ENCODE data around the gene ZRANB1.
"Not testable (repeated sequence)": the region's sequence is repeated elsewhere in the genome, so short reads cannot be mapped to it uniquely, and the experiment has no call there.

ZRANB1 gene

GRCh38 chr10:124971276-124971675 is 29.4 kb downstream of the ZRANB1 start:
- DNase-seq, result no peak

- no peak for DNase-seq
Measured at GRCh38 chr10:124972637-124973036, 30.7 kb downstream of the ZRANB1 start.

- no peak for DNase-seq
Measured at GRCh38 chr10:124974131-124974530, 32.2 kb downstream of the ZRANB1 start.

- no peak for DNase-seq
Measured at GRCh38 chr10:124975977-124976514, 34.1 kb downstream of the ZRANB1 start.

GRCh38 chr10:124977161-124977560 is 35.2 kb downstream of the ZRANB1 start:
- DNase-seq, result no peak

GRCh38 chr10:124977648-124978375 is 35.9 kb downstream of the ZRANB1 start:
- DNase-seq, result no peak

GRCh38 chr10:124978376-124978725 is 36.4 kb downstream of the ZRANB1 start:
- no peak for DNase-seq

- no peak for DNase-seq
Measured at GRCh38 chr10:124983321-124983720, 41.4 kb downstream of the ZRANB1 start.

GRCh38 chr10:124984376-124984775 is 42.5 kb downstream of the ZRANB1 start:
- no peak for DNase-seq

GRCh38 chr10:124985162-124985561 is 43.2 kb downstream of the ZRANB1 start:
- DNase-seq, result no peak

- no peak for DNase-seq
Measured at GRCh38 chr10:124987788-124988187, 45.9 kb downstream of the ZRANB1 start.

GRCh38 chr10:124988753-124989152 is 46.8 kb downstream of the ZRANB1 start:
- DNase-seq, result not testable (repeated sequence)

- DNase-seq, result no peak
Measured at GRCh38 chr10:124989526-124989925, 47.6 kb downstream of the ZRANB1 start.

- no peak for DNase-seq
Measured at GRCh38 chr10:124990671-124991625, 49.0 kb downstream of the ZRANB1 start.

GRCh38 chr10:124991835-124992234 is 49.9 kb downstream of the ZRANB1 start:
- DNase-seq, result no peak

GRCh38 chr10:124992462-124993344 is 50.8 kb downstream of the ZRANB1 start:
- DNase-seq, result no peak

- DNase-seq, result no peak
Measured at GRCh38 chr10:124993345-124993708, 51.4 kb downstream of the ZRANB1 start.

GRCh38 chr10:124993736-124994451 is 52.0 kb downstream of the ZRANB1 start:
- no peak for DNase-seq

GRCh38 chr10:124994573-124995473 is 52.9 kb downstream of the ZRANB1 start:
- no peak for DNase-seq

- no peak for DNase-seq
Measured at GRCh38 chr10:124995605-124996004, 53.7 kb downstream of the ZRANB1 start.
